Esophagus squamous epithelium (tissue), 4 donors: Measurements from ENCODE around the gene LILRA6.

Experiments
- POLR2A ChIP-seq, 4 donors: fragments of 450-650 bp; IDR thresholded peaks; one replicate each; pipeline ENCODE4 v1.6.1; 2017; ENCODE audit warnings: antibody characterized with exemption in 4 of 4, mild to moderate bottlenecking in 4 of 4, moderate library complexity in 3 of 4
- TF ChIP-seq, protein P1 (sequence below), 6 experiments: fragments of 450-650 bp in 4 of 6; fragments of 200-600 bp in 2 of 6; sonication (generic) in 2 of 6; IDR thresholded peaks; one replicate each; pipeline ENCODE4 v1.5.1; 2016 to 2019; ENCODE audit warnings: antibody characterized with exemption in 6 of 6, mild to moderate bottlenecking in 4 of 6, moderate library complexity in 4 of 6

DNA sequence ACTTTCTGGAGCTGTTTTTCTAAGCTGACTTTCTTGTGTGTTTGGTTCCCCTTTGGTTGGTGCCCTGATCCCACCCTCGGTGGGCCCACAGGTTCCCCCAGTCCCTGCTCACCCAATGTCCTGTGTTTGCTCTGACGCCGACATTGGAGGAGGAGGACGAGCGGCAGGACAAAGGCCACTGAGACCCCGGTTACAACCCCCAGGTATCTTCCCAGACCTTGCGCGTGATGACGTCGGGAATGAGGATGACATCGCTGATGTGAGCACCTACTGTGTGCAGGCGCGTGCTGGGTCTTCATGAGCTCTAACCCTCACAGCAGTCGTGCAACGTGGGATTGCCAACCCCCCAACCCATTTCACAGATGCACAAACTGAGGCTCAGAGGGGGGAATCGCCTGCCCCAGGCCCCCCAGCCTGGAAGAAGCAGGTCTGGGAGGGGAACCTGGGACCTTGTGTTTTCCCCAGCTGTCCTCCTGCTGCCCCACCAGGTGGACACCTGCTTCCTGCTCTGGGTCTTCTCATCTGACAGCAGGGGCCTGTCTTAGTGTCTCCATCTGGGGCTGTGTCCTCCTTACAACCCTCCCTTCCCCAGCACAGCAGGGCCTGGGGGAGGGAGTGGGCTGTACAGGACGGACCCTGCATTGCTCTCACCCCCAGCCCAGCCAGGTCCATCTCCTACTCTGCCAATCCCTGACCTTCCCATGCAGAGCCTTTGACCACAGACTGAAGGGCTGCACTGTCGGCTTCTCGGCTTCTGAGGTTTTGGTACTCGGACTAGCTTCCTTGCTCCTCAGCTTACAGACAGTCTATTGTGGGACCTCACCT lies 4.7 kb upstream of the LILRA6 start:
- no peak for TF ChIP-seq POLR2A (IDR thresholded peaks at IDR 0.05)
- TF ChIP-seq, protein P1, sequence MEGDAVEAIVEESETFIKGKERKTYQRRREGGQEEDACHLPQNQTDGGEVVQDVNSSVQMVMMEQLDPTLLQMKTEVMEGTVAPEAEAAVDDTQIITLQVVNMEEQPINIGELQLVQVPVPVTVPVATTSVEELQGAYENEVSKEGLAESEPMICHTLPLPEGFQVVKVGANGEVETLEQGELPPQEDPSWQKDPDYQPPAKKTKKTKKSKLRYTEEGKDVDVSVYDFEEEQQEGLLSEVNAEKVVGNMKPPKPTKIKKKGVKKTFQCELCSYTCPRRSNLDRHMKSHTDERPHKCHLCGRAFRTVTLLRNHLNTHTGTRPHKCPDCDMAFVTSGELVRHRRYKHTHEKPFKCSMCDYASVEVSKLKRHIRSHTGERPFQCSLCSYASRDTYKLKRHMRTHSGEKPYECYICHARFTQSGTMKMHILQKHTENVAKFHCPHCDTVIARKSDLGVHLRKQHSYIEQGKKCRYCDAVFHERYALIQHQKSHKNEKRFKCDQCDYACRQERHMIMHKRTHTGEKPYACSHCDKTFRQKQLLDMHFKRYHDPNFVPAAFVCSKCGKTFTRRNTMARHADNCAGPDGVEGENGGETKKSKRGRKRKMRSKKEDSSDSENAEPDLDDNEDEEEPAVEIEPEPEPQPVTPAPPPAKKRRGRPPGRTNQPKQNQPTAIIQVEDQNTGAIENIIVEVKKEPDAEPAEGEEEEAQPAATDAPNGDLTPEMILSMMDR (IDR thresholded peaks at IDR 0.05), result no peak
